Measurements from ENCODE around the gene IQGAP3.

Gene IQGAP3

GRCh38 chr1:156552518-156552917 is 19.8 kb downstream of the IQGAP3 start:
- no peak overlapping the region for H3K4me3 ChIP-seq (ENCODE audit: low read depth, low read length)
- DNase-seq (ENCODE audit: low read depth, low spot score) = no peak
- TF ChIP-seq CTCF (IDR thresholded peaks at IDR 0.05; ENCODE audit: insufficient read depth, low read length, missing control alignments) = no peak
- ChIA-PET POLR2A (no interaction called here), CTCF (no interaction called here)

GRCh38 chr1:156551869-156552268 is 20.5 kb downstream of the IQGAP3 start:
- DNase-seq (ENCODE audit: low read depth, low spot score) = no peak
- TF ChIP-seq CTCF (IDR thresholded peaks at IDR 0.05; ENCODE audit: insufficient read depth, low read length, missing control alignments) = no peak
- no peak overlapping the region for H3K4me3 ChIP-seq (ENCODE audit: low read depth, low read length)
- ChIA-PET POLR2A (no interaction called here), CTCF (no interaction called here)

GRCh38 chr1:156551066-156551643 is 21.2 kb downstream of the IQGAP3 start:
- ChIA-PET CTCF (interaction anchor here (1.3 kb wide), 1 partner anchor 165 kb away, joined by 3 read pairs; no protein-coding TSS in a partner anchor), POLR2A (no interaction called here)
- TF ChIP-seq CTCF (IDR thresholded peaks at IDR 0.05; ENCODE audit: insufficient read depth, low read length, missing control alignments) = no peak
- no peak overlapping the region for H3K4me3 ChIP-seq (ENCODE audit: low read depth, low read length)
- no peak for DNase-seq (ENCODE audit: low read depth, low spot score)

- ChIA-PET CTCF (interaction anchor here (1.3 to 1.7 kb wide), 2 partner anchors 12 to 165 kb away, joined by 3 to 6 read pairs; no protein-coding TSS in a partner anchor), POLR2A (interaction anchor here (0.6 kb wide), 1 partner anchor 45 kb away, joined by 3 read pairs; no protein-coding TSS in a partner anchor)
Observed at GRCh38 chr1:156550346-156550745, 22.0 kb downstream of the IQGAP3 start.

GRCh38 chr1:156549831-156550230 is 22.5 kb downstream of the IQGAP3 start:
- ChIA-PET CTCF (interaction anchor here (1.3 to 1.7 kb wide), 3 partner anchors 12 to 164 kb away, joined by 3 to 6 read pairs (median 3); no protein-coding TSS in a partner anchor), POLR2A (interaction anchor here (0.6 kb wide), 1 partner anchor 44 kb away, joined by 3 read pairs; no protein-coding TSS in a partner anchor)
- no peak overlapping the region for H3K4me3 ChIP-seq (ENCODE audit: low read depth, low read length)
- no peak for TF ChIP-seq CTCF (IDR thresholded peaks at IDR 0.05; ENCODE audit: insufficient read depth, low read length, missing control alignments)
- DNase-seq (ENCODE audit: low read depth, low spot score) = no peak

More at GRCh38 chr1:156550346-156550745, 22.0 kb downstream of the IQGAP3 start:
- no peak for TF ChIP-seq CTCF (IDR thresholded peaks at IDR 0.05; ENCODE audit: insufficient read depth, low read length, missing control alignments)
- H3K4me3 ChIP-seq (ENCODE audit: low read depth, low read length) = no peak overlapping the region
- DNase-seq (ENCODE audit: low read depth, low spot score) = no peak

- no peak for TF ChIP-seq CTCF (IDR thresholded peaks at IDR 0.05; ENCODE audit: insufficient read depth, low read length, missing control alignments)
- DNase-seq (ENCODE audit: low read depth, low spot score) = no peak
- POLR2A ChIA-PET = no interaction called here
- CTCF ChIA-PET = interaction anchor here (1.1 to 1.7 kb wide), 3 partner anchors 13 to 69 kb away, joined by 3 to 6 read pairs (median 3); no protein-coding TSS in a partner anchor
- H3K4me3 ChIP-seq (ENCODE audit: low read depth, low read length) = no peak overlapping the region
Observed at GRCh38 chr1:156549390-156549789, 23.0 kb downstream of the IQGAP3 start.
